ENCODE measurements around the gene ACTL7B. TPM values are rescaled to one million over a fixed set of nuclear protein-coding genes. Genes with fewer than 3 reads are reported as not detected.
"Not testable (repeated sequence)": the region's sequence is repeated elsewhere in the genome, so short reads cannot be mapped to it uniquely, and the experiment has no call there.

Gene ACTL7B
- total and polyA plus RNA-seq, 8 donors = not detected

DNA sequence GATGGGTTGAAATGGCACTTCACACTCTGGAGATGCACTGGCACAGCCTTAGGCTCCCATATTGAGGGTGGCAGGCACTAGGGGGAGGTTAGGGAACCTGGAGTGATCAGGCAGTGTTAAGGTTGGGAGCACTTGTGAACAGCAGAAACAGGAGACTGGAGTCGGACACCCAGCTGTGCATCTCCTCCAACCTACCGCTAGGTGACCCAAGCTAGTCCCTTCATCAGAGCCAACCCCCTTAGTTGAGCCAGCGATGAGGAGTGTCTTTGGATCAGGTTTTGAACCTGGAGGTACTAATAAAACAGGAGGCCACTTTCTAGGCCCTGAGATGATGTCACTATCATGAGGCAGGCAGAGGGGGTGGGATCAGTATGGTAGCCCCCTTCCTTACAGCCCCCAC is 1.7 kb downstream of the ACTL7B start:
- WGBS, 2 donors = 90 to 91% methylated on average over 3 of the region's 3 CpGs
- H3K9me3 ChIP-seq = no peaks in the 10 kb centered on the region
- no peaks in the 10 kb centered on the region for H3K36me3 ChIP-seq
- DNase-seq (no peak), FAIRE-seq (no peak), ATAC-seq (no peak)
- no peaks in the 10 kb centered on the region for H3K27me3 ChIP-seq
- TF ChIP-seq, protein P1, sequence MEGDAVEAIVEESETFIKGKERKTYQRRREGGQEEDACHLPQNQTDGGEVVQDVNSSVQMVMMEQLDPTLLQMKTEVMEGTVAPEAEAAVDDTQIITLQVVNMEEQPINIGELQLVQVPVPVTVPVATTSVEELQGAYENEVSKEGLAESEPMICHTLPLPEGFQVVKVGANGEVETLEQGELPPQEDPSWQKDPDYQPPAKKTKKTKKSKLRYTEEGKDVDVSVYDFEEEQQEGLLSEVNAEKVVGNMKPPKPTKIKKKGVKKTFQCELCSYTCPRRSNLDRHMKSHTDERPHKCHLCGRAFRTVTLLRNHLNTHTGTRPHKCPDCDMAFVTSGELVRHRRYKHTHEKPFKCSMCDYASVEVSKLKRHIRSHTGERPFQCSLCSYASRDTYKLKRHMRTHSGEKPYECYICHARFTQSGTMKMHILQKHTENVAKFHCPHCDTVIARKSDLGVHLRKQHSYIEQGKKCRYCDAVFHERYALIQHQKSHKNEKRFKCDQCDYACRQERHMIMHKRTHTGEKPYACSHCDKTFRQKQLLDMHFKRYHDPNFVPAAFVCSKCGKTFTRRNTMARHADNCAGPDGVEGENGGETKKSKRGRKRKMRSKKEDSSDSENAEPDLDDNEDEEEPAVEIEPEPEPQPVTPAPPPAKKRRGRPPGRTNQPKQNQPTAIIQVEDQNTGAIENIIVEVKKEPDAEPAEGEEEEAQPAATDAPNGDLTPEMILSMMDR (IDR thresholded peaks at IDR 0.05) = no peak
- H3K27ac ChIP-seq = no peak overlapping the region
- intact Hi-C loops (cut with DNase I) = no loop called here
- no peak overlapping the region for H3K4me3 ChIP-seq
- no peaks in the 10 kb centered on the region for H3K4me1 ChIP-seq

DNA sequence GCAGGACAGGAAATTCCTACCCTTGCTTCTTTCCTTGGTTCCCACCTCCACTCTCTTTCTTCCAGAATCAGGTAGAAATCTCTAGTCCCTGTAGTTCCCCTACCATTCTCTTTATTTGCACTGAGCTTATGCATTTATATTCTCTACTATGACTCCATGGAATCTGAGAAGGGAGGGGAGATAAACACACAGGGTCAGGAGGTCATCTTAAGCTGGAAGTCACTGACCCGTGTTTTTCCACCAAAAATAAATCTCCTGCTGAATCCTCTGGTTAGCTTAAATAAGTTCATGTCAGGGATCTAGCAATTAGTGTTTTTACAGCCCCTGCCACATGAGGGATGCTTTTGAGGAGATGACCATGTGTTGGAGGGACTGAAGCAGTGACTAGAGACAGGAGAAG is 3.7 kb downstream of the ACTL7B start:
- H3K27me3 ChIP-seq = no peaks in the 10 kb centered on the region
- TF ChIP-seq, protein P1 (IDR thresholded peaks at IDR 0.05) = no peak
- 10 to 13% methylated on average over 1 of the region's 1 CpG for WGBS, 2 donors
- no peak overlapping the region for H3K4me3 ChIP-seq
- intact Hi-C loops (cut with DNase I) = no loop called here
- ATAC-seq = no peak
- no peaks in the 10 kb centered on the region for H3K36me3 ChIP-seq
- H3K4me1 ChIP-seq = no peaks in the 10 kb centered on the region
- no peak for FAIRE-seq
- no peak overlapping the region for H3K27ac ChIP-seq
- no peak for DNase-seq
- H3K9me3 ChIP-seq = no peaks in the 10 kb centered on the region

DNA sequence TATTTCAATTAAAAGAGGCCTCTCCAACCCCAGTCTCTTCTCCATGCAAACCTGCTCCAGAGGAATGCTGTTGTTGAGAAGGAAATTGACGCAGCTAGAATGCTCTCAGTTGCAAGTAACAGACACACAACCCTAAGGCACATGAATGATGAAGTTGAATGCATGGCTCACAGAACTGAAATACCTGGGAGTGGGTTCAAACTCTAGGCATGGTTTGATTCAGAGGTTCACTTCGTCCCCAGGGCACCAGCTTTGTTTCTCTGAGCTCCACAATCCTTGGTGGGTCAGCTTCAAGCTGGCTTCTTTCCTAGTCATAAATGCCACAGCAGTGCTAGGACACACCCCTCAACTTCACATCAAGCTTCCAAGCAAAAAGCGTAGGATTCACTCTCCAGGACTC is 4.6 kb downstream of the ACTL7B start:
- TF ChIP-seq, protein P1 (IDR thresholded peaks at IDR 0.05) = no peak
- no peaks in the 10 kb centered on the region for H3K4me1 ChIP-seq
- ATAC-seq = no peak
- WGBS, 2 donors = 63 to 72% methylated on average over 3 of the region's 3 CpGs
- no peak overlapping the region for H3K27ac ChIP-seq
- H3K27me3 ChIP-seq = no peaks in the 10 kb centered on the region
- H3K4me3 ChIP-seq = no peak overlapping the region
- DNase-seq = no peak
- no peak for FAIRE-seq
- no peaks in the 10 kb centered on the region for H3K36me3 ChIP-seq
- intact Hi-C loops (cut with DNase I) = no loop called here
- H3K9me3 ChIP-seq = no peaks in the 10 kb centered on the region

DNA sequence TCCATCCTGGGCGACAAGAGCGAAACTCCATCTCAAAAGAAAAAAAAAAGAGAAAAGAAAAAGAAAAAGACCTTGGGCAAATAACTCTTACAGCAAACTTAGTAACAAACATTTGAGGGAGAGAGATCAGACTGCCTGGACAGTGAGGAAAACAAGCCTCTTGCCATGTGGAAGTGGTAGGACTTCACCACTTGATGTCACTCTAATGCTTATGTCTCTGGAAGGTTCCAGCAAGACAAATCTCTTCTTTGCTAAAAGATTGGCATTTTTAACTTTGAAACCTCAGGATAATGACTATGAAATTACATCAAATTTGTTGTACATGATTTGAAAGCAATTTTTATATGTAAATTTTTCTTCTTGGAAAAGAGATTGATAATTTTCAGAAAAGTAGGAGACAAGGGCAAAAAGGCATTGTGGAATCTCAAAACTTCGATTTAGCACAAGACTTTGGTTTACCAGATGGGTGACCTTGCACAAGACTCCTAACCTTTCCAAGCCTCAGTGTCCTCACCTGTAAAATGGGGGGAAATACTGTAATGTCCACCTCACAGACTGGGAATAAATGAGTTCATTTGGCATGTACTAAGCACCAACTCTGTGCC is 5.4 kb downstream of the ACTL7B start:
- H3K36me3 ChIP-seq = no peaks in the 10 kb centered on the region

DNA sequence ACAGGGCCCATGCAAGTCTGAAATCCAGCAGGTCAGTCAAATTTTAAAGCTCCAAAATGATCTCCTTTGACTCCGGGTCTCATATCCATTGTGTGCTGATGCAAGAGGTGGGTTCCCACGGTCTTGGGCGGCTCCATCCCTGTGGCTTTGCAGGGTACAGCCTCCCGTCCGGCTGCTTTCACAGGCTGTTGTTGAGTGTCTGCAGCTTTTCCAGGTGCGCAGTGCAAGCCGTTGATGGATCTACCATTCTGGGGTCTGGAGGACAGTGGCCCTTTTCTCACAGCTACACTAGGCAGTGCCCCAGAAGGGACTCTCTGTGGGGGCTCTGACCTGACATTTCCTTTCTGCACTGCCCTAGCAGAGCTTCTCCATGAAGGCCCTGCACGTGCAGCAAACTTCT is 7.5 kb downstream of the ACTL7B start:
- FAIRE-seq; H3K9me3 ChIP-seq; H3K4me1 ChIP-seq; ATAC-seq; H3K4me3 ChIP-seq; intact Hi-C loops (cut with DNase I); H3K36me3 ChIP-seq; DNase-seq; H3K27me3 ChIP-seq; H3K27ac ChIP-seq: not testable (repeated sequence)
- WGBS, 2 donors = 82 to 90% methylated on average over 8 of the region's 8 CpGs

More for the DNA sequence above, 5.4 kb downstream of the ACTL7B start:
- no peak overlapping the region for H3K27ac ChIP-seq
- TF ChIP-seq, protein P1 (IDR thresholded peaks at IDR 0.05) = no peak
- 83 to 89% methylated on average over 3 of the region's 3 CpGs for WGBS, 2 donors
- FAIRE-seq = no peak
- DNase-seq = no peak
- intact Hi-C loops (cut with DNase I) = no loop called here
- peak in 2 of 4 donors; percentile 56 to 75 for ATAC-seq
- H3K9me3 ChIP-seq = no peaks in the 10 kb centered on the region
- H3K4me3 ChIP-seq = no peak overlapping the region
- no peaks in the 10 kb centered on the region for H3K27me3 ChIP-seq
- H3K4me1 ChIP-seq = no peaks in the 10 kb centered on the region
